CD4-positive, alpha-beta T cell (primary cell): ENCODE results near the gene FBN3. TPM values are rescaled to one million over a fixed set of nuclear protein-coding genes. Genes with fewer than 3 reads are reported as not detected.

Experiments used
- ATAC-seq: fragments of 200-7000 bp; cut with Tn5 transposase; one replicate; pipeline ENCODE4 v1.10.0; 2022; ENCODE audit warnings: mild to moderate bottlenecking; ENCODE audit not compliant: poor library complexity
- CTCF ChIA-PET: fragments of 350-600 bp; sonication (Branson Sonifier 250); formaldehyde crosslinking; loops from one replicate; lab custom pipeline; 2021; ENCODE audit warnings: antibody characterized with exemption, inconsistent platforms; lab: Charles Lee
- POLR2A ChIA-PET: fragments of 350-600 bp; sonication (Branson Sonifier 250); formaldehyde crosslinking; loops from one replicate; lab custom pipeline; 2021; ENCODE audit warnings: antibody characterized with exemption, inconsistent platforms; lab: Charles Lee
- DNase-seq, 14 experiments: peaks; one replicate each; pipeline ENCODE4 v3.0.0-alpha.2; 2013 to 2020; ENCODE audit warnings: mixed read lengths in 2 of 14
- H3K27ac ChIP-seq, 2 donors: one replicate each; pipeline versions ENCODE4 v1.5.1 to v1.7.0; 2013; ENCODE audit warnings: low read length in 2 of 2, low read depth in 1 of 2, mild to moderate bottlenecking in 1 of 2
- H3K27me3 ChIP-seq, 2 experiments: 1 replicate in 1 of 2; 2 replicates in 1 of 2; pipeline versions ENCODE4 v1.6.1 to v1.7.0; 2013; ENCODE audit warnings: low read length in 2 of 2, control low read depth in 1 of 2, mild to moderate bottlenecking in 1 of 2, moderate library complexity in 1 of 2; ENCODE audit not compliant: insufficient read depth in 2 of 2, control insufficient read depth in 1 of 2
- H3K36me3 ChIP-seq: one replicate; pipeline ENCODE4 v1.6.1; 2013; ENCODE audit warnings: low read length, control low read depth; ENCODE audit not compliant: insufficient read depth
- H3K4me1 ChIP-seq: one replicate; pipeline ENCODE4 v1.6.1; 2013; ENCODE audit warnings: low read length, control low read depth; ENCODE audit not compliant: insufficient read depth
- H3K4me3 ChIP-seq: one replicate; pipeline ENCODE4 v1.5.1; 2013; ENCODE audit warnings: mild to moderate bottlenecking, low read length, moderate library complexity
- H3K9me3 ChIP-seq, 2 experiments: 1 replicate in 1 of 2; 2 replicates in 1 of 2; pipeline versions ENCODE4 v1.6.1 to v1.7.0; 2013; ENCODE audit warnings: low read length in 2 of 2, mild to moderate bottlenecking in 2 of 2, control low read depth in 1 of 2, moderate library complexity in 1 of 2; ENCODE audit not compliant: control insufficient read depth in 1 of 2, insufficient read depth in 1 of 2
- H3K27ac Mint-ChIP-seq: one replicate; pipeline ENCODE4 v1.8.0; 2020; ENCODE audit warnings: mixed read lengths
- H3K27me3 Mint-ChIP-seq: one replicate; pipeline ENCODE4 v1.8.0; 2021; ENCODE audit warnings: mixed read lengths
- H3K36me3 Mint-ChIP-seq: one replicate; pipeline ENCODE4 v1.8.0; 2021; ENCODE audit warnings: low read depth, mixed read lengths
- H3K4me1 Mint-ChIP-seq: one replicate; pipeline ENCODE4 v1.8.0; 2021; ENCODE audit warnings: low read depth, mixed read lengths
- H3K4me3 Mint-ChIP-seq: one replicate; pipeline ENCODE4 v1.8.0; 2020; ENCODE audit warnings: mild to moderate bottlenecking, mixed read lengths
- H3K9me3 Mint-ChIP-seq: one replicate; pipeline ENCODE4 v1.8.0; 2020; ENCODE audit warnings: mixed read lengths
- intact Hi-C, 2 experiments: fragments of 100-400 bp; cut with DNase I in 1 of 2; cut with micrococcal nuclease in 1 of 2; formaldehyde crosslinking; loops; one replicate each; pipeline versions ENCODE4 v1.15.1 to v1.9.0; 2023 to 2025; cut with DNase I, micrococcal nuclease
- total RNA-seq, 174 experiments: library from RNA in 2 of 174; stranded (reverse) in 2 of 174; gene quantifications; one replicate each; pipeline ENCODE4 v1.2.3 and lab custom pipeline; 2021 to 2026
- TF ChIP-seq, protein P1 (sequence below): fragments of 200-600 bp; IDR thresholded peaks from one replicate; pipeline ENCODE4 v1.8.0; 2022; ENCODE audit warnings: antibody characterized with exemption, mild to moderate bottlenecking

The FBN3 gene
- total RNA-seq, 2 experiments from 2014 or later, result not detected

DNA sequence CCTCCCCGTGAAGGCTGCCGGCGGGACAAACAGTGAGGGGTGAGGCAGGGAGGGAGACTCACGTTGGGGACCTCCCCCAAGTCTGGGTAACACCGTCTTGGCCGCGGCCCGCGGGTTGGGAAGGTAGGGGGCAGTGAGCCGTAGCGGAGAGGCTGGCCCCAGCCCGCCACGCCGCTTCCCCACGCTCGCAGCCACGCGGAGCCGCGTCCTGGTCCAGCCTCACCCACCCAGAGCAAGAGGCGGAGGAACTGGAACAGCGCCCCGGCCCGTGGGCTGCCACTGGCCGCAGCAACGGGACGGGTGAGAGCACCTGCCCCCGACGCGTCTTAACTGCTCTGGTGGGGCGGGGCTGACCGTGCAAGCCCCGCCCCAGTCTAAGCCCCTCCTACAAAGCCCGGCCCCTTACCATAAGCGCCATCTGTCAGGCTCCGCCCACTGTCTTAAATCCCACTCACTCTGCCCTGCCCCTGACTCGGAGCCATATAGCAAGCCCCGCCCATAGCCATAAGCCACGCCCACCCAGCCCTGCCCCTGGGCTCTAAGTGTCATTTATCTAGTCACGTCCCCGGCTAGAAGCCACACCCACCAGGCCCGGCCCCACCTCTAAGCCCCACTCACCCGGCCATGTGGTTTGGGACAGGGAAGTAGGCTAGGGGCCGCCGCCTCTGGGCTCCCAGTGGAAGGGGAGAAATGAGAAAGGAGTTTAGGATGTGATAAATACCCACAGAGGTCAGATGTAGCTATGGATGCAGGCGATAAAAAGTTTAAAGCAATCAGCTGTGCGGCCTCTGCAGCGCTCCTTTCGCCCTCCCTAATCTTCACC is 98.9 kb downstream of the FBN3 start:
- POLR2A ChIA-PET, result no interaction called here

DNA sequence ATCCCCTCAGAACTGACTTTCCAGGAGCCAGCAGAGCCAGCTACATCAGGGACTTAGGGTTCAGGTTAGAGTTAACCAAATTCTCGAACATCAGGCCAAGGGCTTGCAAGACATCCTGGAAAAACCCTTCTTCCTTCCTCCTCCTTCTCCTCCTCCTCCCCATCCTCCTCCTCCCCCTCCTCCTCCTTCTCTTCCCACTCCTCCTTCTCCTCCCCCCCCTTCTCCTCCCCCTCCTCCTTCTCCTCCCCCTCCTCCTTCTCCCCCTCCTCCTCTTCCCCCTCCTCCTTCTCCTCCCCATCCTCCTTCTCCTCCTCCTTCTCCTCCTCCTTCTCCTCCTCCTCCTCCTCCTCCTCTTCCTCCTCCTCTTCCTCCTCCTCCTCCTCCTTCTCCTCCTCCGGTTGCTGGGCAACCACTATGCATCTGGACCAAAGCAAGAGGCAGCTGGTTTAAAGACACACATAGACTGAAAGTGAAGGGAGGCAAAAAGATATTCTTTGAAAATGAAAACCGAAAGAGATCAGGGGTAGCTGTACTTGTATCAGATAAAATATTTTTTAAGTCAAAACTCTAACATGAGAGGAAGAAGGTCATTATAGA is 102.7 kb downstream of the FBN3 start:
- H3K4me1 ChIP-seq, result peaks cover 15% of the 10 kb centered on the region
- intact Hi-C loops, result no loop called here
- H3K27ac Mint-ChIP-seq, result no peak overlapping the region
- CTCF ChIA-PET, result no interaction called here
- POLR2A ChIA-PET, result no interaction called here
- no peaks in the 10 kb centered on the region for H3K36me3 Mint-ChIP-seq
- no peaks in the 10 kb centered on the region for H3K27me3 ChIP-seq
- H3K4me3 ChIP-seq, result no peak overlapping the region
- peaks cover 0 to 8% of the 10 kb centered on the region in 2 experiments for H3K9me3 ChIP-seq
- ATAC-seq (no peak), DNase-seq (no peak)
- peaks cover 7% of the 10 kb centered on the region for H3K4me1 Mint-ChIP-seq
- H3K36me3 ChIP-seq, result no peaks in the 10 kb centered on the region
- TF ChIP-seq, protein P1, sequence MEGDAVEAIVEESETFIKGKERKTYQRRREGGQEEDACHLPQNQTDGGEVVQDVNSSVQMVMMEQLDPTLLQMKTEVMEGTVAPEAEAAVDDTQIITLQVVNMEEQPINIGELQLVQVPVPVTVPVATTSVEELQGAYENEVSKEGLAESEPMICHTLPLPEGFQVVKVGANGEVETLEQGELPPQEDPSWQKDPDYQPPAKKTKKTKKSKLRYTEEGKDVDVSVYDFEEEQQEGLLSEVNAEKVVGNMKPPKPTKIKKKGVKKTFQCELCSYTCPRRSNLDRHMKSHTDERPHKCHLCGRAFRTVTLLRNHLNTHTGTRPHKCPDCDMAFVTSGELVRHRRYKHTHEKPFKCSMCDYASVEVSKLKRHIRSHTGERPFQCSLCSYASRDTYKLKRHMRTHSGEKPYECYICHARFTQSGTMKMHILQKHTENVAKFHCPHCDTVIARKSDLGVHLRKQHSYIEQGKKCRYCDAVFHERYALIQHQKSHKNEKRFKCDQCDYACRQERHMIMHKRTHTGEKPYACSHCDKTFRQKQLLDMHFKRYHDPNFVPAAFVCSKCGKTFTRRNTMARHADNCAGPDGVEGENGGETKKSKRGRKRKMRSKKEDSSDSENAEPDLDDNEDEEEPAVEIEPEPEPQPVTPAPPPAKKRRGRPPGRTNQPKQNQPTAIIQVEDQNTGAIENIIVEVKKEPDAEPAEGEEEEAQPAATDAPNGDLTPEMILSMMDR, result no peak
- H3K27ac ChIP-seq, result no peak overlapping the region
- no peak overlapping the region for H3K4me3 Mint-ChIP-seq
- H3K27me3 Mint-ChIP-seq, result peaks cover 3% of the 10 kb centered on the region
- no peaks in the 10 kb centered on the region for H3K9me3 Mint-ChIP-seq

More for the DNA sequence above, 98.9 kb downstream of the FBN3 start:
- DNase-seq, result peak; percentile 70 to 95 (median 80)
- peaks cover 14% of the 10 kb centered on the region for H3K4me1 Mint-ChIP-seq
- H3K9me3 ChIP-seq, result peaks cover 0 to 8% of the 10 kb centered on the region in 2 experiments
- intact Hi-C loops, result no loop called here
- no peaks in the 10 kb centered on the region for H3K9me3 Mint-ChIP-seq
- H3K27ac Mint-ChIP-seq, result no peak overlapping the region
- peaks cover 3% of the 10 kb centered on the region for H3K27me3 Mint-ChIP-seq
- peak overlapping the region; percentile 62 for H3K4me3 Mint-ChIP-seq
- H3K27ac ChIP-seq, result no peak overlapping the region
- TF ChIP-seq, protein P1, result no peak
- ATAC-seq, result peak; percentile 99
- CTCF ChIA-PET, result no interaction called here
- no peaks in the 10 kb centered on the region for H3K36me3 Mint-ChIP-seq
- no peaks in the 10 kb centered on the region for H3K36me3 ChIP-seq
- H3K4me1 ChIP-seq, result peaks cover 22% of the 10 kb centered on the region
- no peaks in the 10 kb centered on the region for H3K27me3 ChIP-seq
- H3K4me3 ChIP-seq, result peak overlapping the region; percentile 50

DNA sequence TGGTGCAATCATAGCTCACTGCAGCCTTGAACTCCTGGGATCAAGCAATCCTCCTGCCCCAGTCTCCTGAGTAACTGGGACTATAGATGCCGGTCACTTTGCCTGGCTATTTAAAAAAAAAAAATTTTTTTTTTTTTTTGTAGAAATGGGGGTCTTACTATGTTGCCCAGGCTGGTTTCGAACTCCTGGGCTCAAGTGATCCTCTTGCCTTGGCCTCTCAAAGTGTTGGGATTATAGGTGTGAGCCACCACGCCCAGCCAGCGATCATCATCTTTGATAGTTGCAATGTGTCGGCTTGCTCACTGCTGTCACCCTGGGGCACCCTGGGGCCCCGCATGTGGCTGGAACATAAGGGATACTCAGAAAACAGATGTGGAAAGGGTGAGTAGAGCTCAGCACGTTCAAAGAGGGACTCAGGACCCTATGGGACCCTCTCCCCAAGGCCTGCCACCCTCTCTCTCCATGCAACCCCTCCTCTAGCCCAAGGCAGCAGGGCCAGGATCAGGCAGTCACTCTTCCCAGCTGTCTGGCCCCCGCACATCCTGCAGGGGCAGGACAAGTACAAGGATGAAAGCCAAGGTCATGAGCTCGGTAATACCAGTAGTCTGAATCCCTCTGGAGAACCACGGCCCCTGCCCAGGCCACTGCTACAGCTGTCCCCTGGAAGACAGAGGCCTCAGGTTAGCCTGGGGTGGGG is 103.4 kb downstream of the FBN3 start:
- Mint-ChIP-seq H3K27me3 (peaks cover 3% of the 10 kb centered on the region), H3K9me3 (no peaks in the 10 kb centered on the region), H3K27ac (no peak overlapping the region), H3K36me3 (no peaks in the 10 kb centered on the region), H3K4me1 (peaks cover 7% of the 10 kb centered on the region), H3K4me3 (no peak overlapping the region)
- Histone ChIP-seq H3K27me3 (peaks cover 0 to 2% of the 10 kb centered on the region in 2 experiments), H3K36me3 (no peaks in the 10 kb centered on the region), H3K4me3 (no peak overlapping the region), H3K27ac (no peak overlapping the region), H3K9me3 (peaks cover 0 to 8% of the 10 kb centered on the region in 2 experiments), H3K4me1 (peaks cover 13% of the 10 kb centered on the region)
- CTCF ChIA-PET, result no interaction called here
- TF ChIP-seq, protein P1, result no peak
- DNase-seq, result no peak
- no peak for ATAC-seq
- POLR2A ChIA-PET, result no interaction called here
- intact Hi-C loops, result no loop called here
